DND-41 (cell line): ENCODE measurements around the gene ZNF883.

ENCODE experiments used
- CTCF ChIP-seq: IDR thresholded peaks from 2 replicates; pipeline ENCODE4 v1.5.1; 2012; ENCODE audit warnings: borderline replicate concordance, low read length, moderate library complexity, mild to moderate bottlenecking; ENCODE audit not compliant: poor library complexity, severe bottlenecking; ENCODE audit errors: extremely low read depth
- EZH2 ChIP-seq: IDR thresholded peaks from 3 replicates; pipeline ENCODE4 v1.6.1; 2012; ENCODE audit warnings: borderline replicate concordance, low read depth, mild to moderate bottlenecking, moderate library complexity, low read length, inconsistent platforms; ENCODE audit not compliant: severe bottlenecking

DNA sequence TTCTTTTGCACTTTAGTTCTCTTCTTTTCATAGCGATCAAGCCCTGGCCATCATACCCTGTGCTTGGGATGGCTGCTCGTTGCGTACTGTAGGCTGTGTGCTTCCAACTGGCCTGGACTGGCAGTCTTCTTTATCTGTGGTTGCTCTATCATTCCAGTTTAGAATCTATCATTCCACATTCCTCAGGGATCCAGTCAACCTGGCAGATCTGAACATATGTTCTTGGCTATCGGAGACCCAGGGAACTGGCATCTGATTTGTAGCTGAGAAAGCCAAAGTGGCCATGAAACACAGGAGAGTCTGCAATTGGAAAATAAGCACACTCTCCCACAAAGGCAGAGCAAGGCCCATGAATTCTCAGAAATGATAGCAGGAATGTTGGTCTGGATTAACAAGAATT lies 98.7 kb downstream of the ZNF883 start:
- no peak for TF ChIP-seq CTCF
- no peak for TF ChIP-seq EZH2
